Choroid plexus epithelial cell (primary cell): Measurements from ENCODE around the gene VPS25.
A peak's percentile ranks its signal among the peaks of the same experiment; 100 is the strongest.

Experiments
- DNase-seq: peaks from one replicate; pipeline ENCODE4 v3.0.0-alpha.2; 2010; ENCODE audit warnings: low read depth
- H3K4me3 ChIP-seq: 2 replicates; pipeline ENCODE4 v1.5.1; 2011; ENCODE audit warnings: low read depth, mild to moderate bottlenecking, control low read depth, low read length, moderate library complexity
- CTCF ChIP-seq: conservative IDR thresholded peaks from 2 replicates; pipeline ENCODE4 v1.5.1; 2011; ENCODE audit warnings: low read depth, mild to moderate bottlenecking, control low read depth, inconsistent platforms, low read length, moderate library complexity

The VPS25 gene

GRCh38 chr17:42814633-42815399 is 41.6 kb downstream of the VPS25 start:
- DNase-seq: peak; percentile 44
- no peak for TF ChIP-seq CTCF
- H3K4me3 ChIP-seq: no peak overlapping the region

DNA sequence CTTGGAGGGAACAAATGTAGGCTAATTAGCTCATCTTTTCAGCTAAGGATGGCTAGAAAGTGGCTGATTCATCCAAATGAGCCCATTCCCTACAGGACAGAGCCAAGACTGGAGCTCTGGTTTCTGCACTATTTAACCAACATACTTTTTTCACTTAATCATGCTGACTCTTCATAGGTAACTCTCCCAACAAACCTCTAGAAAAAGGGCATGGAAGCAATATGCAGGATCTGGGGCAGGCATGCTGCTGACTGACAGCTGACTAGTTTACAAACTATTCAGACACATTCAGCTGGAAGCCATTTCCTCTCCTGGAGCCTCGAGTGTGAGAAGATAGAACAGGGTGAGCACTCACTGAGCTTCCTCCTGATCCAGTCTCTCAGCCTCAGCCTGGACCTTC is 44.6 kb downstream of the VPS25 start:
- DNase-seq: no peak
- no peak for TF ChIP-seq CTCF
- H3K4me3 ChIP-seq: no peak overlapping the region

- no peak for TF ChIP-seq CTCF
- no peak for DNase-seq
- no peak overlapping the region for H3K4me3 ChIP-seq
Measured at GRCh38 chr17:42818379-42818778, 45.1 kb downstream of the VPS25 start.

DNA sequence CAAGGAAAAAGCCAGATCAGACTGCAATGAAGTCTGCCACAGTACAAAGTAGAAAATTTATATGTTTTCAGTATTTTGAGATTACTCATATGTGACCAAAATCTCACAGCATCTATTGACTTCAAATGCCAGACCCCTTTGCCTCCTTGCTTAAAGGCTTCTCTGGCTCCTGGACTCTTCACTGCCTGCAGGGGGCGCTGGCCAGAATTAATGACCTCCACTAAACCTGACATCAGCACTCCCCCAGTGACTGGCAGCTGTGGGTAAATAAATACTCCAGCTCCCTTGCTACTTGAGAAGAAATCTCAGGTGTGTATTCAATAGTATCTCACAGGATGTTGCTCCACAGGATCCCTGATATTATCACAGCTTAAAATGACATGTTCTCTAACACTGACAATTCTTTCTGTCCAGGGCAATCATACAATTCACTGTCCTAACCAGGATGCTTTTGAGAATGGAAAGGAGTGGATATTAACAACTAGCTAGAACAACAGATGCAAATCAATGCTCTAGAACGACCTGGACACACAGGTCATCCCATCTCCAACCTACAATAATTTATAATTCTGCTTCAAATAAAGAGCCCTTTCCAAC is 46.8 kb downstream of the VPS25 start:
- DNase-seq: peak; percentile 76
- peak; percentile 89 for TF ChIP-seq CTCF
- H3K4me3 ChIP-seq: no peak overlapping the region

DNA sequence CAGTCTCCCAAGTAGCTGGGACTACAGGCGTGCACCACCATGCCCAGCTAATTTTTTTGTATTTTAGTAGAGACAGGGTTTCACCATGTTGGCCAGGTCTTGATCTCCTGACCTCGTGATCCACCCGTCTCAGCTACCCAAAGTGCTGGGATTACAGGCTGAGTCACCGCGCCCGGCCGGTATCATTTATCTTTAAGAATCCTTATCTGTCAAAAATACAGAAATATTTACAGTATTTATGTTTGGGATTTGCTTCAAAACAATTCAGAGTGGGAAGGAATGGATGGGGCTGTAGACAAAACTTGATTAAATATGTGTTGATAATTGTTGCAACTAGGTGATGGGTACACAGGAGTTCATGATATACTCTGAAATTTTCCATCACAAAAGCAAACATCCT is 47.9 kb downstream of the VPS25 start:
- no peak for TF ChIP-seq CTCF
- no peak for DNase-seq
- no peak overlapping the region for H3K4me3 ChIP-seq

DNA sequence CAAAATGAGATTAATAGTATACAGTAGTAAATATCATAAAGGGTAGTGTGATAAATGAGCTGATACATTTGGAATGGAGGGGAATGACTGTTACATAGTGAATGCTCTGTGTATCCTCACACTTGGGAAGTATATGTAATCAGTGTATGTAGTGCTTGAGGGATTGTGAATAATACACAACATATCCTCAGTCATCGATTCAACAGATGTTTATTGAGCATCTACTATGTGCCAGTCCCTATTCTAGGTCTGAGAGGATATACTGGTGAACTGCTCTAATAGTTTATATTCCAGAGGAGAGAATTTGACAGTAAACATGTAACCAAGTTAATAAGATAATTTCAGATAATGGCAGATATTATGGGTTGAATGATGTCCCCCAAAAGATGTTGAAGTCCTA is 54.2 kb downstream of the VPS25 start:
- TF ChIP-seq CTCF: no peak
- no peak for DNase-seq
- no peak overlapping the region for H3K4me3 ChIP-seq
